ENCODE measurements around the gene KYAT1.

GRCh38 chr9:128901822-128902221, 20.1 kb upstream of the KYAT1 start:
- no peak for TF ChIP-seq CTCF (conservative IDR thresholded peaks at IDR 0.05)
- TF ChIP-seq EZH2 (IDR thresholded peaks at IDR 0.05; ENCODE audit: low read depth): no peak

Measured in PC-9 (cell line).